IgD-negative memory B cell (primary cell): ENCODE measurements around the gene RPL15. TPM values are rescaled to one million over a fixed set of nuclear protein-coding genes. Genes with fewer than 3 reads are reported as not detected.
A peak's percentile ranks its signal among the peaks of the same experiment; 100 is the strongest.
"Not testable (repeated sequence)": the region's sequence is repeated elsewhere in the genome, so short reads cannot be mapped to it uniquely, and the experiment has no call there.

Experiments
- H3K27ac Mint-ChIP-seq, 3 donors: one replicate each; pipeline ENCODE4 v1.8.0; 2020 to 2022; ENCODE audit warnings: mild to moderate bottlenecking in 3 of 3, mixed read lengths in 3 of 3, moderate library complexity in 1 of 3
- H3K27me3 Mint-ChIP-seq: one replicate; pipeline ENCODE4 v1.8.0; 2021; ENCODE audit warnings: mixed read lengths
- H3K36me3 Mint-ChIP-seq: one replicate; pipeline ENCODE4 v1.8.0; 2020; ENCODE audit warnings: mild to moderate bottlenecking, mixed read lengths
- H3K4me1 Mint-ChIP-seq, 3 donors: one replicate each; pipeline ENCODE4 v1.8.0; 2020 to 2022; ENCODE audit warnings: mixed read lengths in 3 of 3, mild to moderate bottlenecking in 1 of 3
- H3K4me3 Mint-ChIP-seq, 4 donors: one replicate each; pipeline ENCODE4 v1.8.0; 2020 to 2022; ENCODE audit warnings: mild to moderate bottlenecking in 4 of 4, mixed read lengths in 4 of 4, moderate library complexity in 3 of 4
- H3K9me3 Mint-ChIP-seq, 3 donors: one replicate each; pipeline ENCODE4 v1.8.0; 2020 to 2021; ENCODE audit warnings: mixed read lengths in 3 of 3, mild to moderate bottlenecking in 1 of 3
- polyA plus RNA-seq: library from polyadenylated mRNA; unstranded; fragments of 300-500 nt; fragmentation: Illumina TruSeq; gene quantifications from one replicate; pipeline ENCODE4 v1.2.3, GENCODE V29; 2021

The RPL15 gene
- 4,864 TPM for polyA plus RNA-seq

DNA sequence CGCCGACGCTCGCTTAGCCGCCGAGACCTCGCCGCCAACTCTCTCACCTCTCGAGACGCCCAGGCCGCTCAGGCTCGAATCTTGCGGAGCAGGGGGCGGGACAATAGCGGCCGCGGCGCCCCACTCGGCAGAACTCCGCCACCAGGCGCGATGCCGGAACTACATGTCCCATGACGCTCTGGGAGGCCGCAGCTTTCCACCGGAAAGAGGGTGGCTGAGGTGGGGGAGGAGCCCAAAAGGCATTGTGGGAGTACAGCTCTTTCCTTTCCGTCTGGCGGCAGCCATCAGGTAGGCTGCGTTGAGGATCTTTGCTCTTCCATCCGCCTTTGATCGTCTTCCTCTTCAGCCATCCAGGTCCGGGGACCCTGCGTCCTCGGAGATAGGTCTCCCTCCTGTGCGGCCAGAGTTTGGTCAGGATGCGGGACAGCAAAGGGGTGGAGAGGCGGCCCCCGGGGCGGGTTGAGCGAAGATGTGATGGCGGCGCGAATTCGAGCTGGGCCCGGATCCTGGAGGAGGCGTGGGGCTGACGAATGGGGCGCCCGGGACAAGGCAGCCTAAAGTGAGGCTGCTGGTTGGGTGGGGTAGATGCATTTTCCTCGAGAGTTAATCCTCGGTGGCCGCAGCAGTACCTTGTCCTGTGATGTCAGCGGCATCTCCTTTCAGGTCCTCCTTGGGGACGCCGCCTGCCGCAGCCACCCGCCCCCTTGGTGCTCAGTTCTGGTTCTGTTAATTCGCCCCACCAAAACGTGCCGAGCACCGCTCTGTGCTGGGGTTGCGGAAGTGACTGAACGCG, at the start of gene RPL15, which contains the start of gene NKIRAS1:
RPL15 (plus strand) TSS at position 247 of the 793 bp plus-strand sequence. CDS start 728 bp downstream, outside the sequence.
NKIRAS1 (minus strand) TSS at position 105 of the 793 bp plus-strand sequence. CDS start 6,086 bp downstream, outside the sequence.
- peaks cover 25 to 51% (median 42%) of the 10 kb centered on the region in 3 donors for H3K4me1 Mint-ChIP-seq
- peak within 1 kb of the TSS; percentile 99 for H3K27ac Mint-ChIP-seq
- H3K36me3 Mint-ChIP-seq: peaks cover 2% of the 10 kb centered on the region
- H3K27me3 Mint-ChIP-seq: peaks cover 2% of the 10 kb centered on the region
- H3K9me3 Mint-ChIP-seq: no peaks in the 10 kb centered on the region
- peak within 1 kb of the TSS; percentile 99 for H3K4me3 Mint-ChIP-seq

DNA sequence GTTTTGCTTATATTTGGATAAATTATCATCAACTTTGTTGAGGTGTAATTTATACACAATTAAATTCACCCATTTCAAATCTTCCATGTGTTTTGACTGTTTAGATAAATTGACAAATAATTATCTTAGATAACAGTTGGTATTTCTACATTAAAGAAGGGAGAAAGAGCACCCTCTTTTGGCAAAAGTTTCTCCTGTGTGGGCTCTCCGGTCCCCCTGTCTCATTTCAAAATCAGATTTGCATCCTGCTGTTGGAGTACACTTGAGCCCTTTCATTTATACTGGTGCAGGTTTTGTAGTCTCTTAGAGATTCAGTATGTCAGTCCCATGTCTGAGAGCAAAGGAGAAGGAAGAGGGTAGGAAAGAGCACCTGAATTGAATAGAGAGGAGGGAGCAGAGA, 49.5 kb upstream of the RPL15 start:
- Mint-ChIP-seq H3K9me3 (no peaks in the 10 kb centered on the region), H3K4me3 (no peak overlapping the region), H3K4me1 (peaks cover 20 to 39% (median 32%) of the 10 kb centered on the region in 3 donors), H3K27me3 (no peaks in the 10 kb centered on the region), H3K36me3 (peaks cover 4% of the 10 kb centered on the region), H3K27ac (no peak overlapping the region)

DNA sequence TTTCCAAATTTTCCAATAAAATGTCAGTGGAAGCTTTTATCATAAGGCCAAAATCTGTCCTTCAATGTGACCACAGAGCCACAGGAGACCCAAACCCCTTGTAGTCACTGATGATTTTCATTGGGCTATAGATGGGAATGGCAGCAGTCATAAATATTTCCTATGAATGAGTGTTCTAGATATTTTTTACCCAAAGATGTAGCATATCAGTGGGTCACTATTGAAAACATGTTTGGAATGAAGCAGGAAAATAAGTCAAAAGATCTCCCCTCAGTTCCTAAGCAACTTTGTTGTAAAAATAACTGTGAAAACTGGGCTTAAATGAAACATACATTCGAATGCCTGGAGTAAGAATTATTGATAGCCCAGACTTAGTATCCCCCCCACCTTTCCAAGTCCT, 49.1 kb upstream of the RPL15 start:
- Mint-ChIP-seq H3K27ac (no peak overlapping the region), H3K4me1 (peaks cover 20 to 37% (median 31%) of the 10 kb centered on the region in 3 donors), H3K4me3 (no peak overlapping the region), H3K36me3 (peaks cover 4% of the 10 kb centered on the region), H3K9me3 (no peaks in the 10 kb centered on the region), H3K27me3 (no peaks in the 10 kb centered on the region)

DNA sequence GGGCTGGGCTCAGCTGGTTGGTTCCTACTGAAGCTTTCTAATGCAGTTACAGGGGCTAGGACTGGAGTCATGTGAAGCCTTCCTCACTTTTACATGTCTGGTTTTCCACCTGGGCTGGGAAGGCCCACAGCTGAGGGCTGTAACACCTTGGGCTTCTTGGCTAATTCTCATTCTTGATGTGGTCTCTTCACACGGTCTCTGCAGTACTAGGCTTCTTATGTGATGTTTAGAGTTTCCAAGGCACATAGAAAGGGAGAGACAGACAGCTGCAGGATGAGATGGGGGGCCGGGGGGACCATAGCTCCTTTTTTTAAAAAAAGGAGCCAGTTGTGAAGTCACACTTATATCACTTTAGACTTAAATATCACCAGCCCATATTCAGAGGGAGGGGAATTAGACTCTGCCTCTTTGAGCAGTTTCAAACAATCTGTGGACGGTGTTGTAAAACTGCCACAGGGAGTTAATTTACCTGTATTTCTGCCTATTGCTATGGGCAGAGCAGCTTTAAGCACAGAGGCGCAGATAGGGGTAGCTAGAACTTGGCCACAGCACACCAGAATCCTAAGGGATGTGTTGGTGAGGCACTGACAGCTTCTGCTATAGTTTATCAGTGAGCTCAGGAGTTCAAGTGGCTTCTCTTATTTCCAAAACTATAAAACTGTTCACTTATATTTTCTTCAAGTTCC, 46.8 kb upstream of the RPL15 start:
- H3K9me3 Mint-ChIP-seq: no peaks in the 10 kb centered on the region
- H3K4me1 Mint-ChIP-seq: peaks cover 24 to 29% (median 27%) of the 10 kb centered on the region in 3 donors
- no peaks in the 10 kb centered on the region for H3K27me3 Mint-ChIP-seq
- no peak overlapping the region for H3K4me3 Mint-ChIP-seq
- H3K27ac Mint-ChIP-seq: no peak overlapping the region
- H3K36me3 Mint-ChIP-seq: no peaks in the 10 kb centered on the region

DNA sequence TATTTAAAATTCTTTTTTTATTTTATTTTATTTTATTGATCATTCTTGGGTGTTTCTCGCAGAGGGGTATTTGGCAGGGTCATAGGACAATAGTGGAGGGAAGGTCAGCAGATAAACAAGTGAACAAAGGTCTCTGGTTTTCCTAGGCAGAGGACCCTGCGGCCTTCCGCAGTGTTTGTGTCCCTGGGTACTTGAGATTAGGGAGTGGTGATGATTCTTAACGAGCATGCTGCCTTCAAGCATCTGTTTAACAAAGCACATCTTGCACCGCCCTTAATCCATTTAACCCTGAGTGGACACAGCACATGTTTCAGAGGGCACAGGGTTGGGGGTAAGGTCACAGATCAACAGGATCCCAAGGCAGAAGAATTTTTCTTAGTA, 46.3 kb upstream of the RPL15 start:
- H3K36me3 Mint-ChIP-seq, H3K27ac Mint-ChIP-seq, H3K4me3 Mint-ChIP-seq, H3K27me3 Mint-ChIP-seq, H3K9me3 Mint-ChIP-seq: not testable (repeated sequence)
- H3K4me1 Mint-ChIP-seq: peaks cover 26 to 28% (median 27%) of the 10 kb centered on the region in 3 donors

- not testable (repeated sequence) for H3K36me3 Mint-ChIP-seq, H3K27me3 Mint-ChIP-seq, H3K9me3 Mint-ChIP-seq, H3K27ac Mint-ChIP-seq, H3K4me3 Mint-ChIP-seq
- peaks cover 24 to 26% (median 24%) of the 10 kb centered on the region in 3 donors for H3K4me1 Mint-ChIP-seq
Measured at GRCh38 chr3:23871361-23871760, 45.6 kb upstream of the RPL15 start.

DNA sequence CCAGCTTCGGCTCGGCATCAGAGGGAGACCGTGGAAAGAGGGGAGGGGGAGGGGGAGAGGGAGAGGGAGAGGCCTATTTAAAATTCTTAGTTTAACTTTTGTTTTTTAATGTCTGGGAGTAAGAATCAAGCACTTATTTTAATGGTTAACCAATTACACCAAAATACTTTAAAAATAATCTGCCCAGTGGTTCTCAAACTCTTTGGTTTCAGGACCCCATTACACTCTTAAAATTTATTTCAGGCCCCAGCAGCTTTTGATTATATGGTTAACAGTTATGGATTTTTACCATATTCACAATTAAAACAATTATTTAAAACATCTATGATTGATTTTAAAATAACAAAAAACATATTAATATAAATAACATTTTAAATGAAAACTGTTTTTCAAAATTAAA, 44.6 kb upstream of the RPL15 start:
- Mint-ChIP-seq H3K4me1 (peaks cover 28 to 30% (median 30%) of the 10 kb centered on the region in 3 donors), H3K36me3 (no peaks in the 10 kb centered on the region), H3K9me3 (no peaks in the 10 kb centered on the region), H3K27ac (no peak overlapping the region), H3K27me3 (no peaks in the 10 kb centered on the region), H3K4me3 (no peak overlapping the region)

GRCh38 chr3:23873941-23874340, 43.0 kb upstream of the RPL15 start:
- H3K9me3 Mint-ChIP-seq: no peaks in the 10 kb centered on the region
- H3K27me3 Mint-ChIP-seq: no peaks in the 10 kb centered on the region
- H3K4me3 Mint-ChIP-seq: no peak overlapping the region
- no peak overlapping the region for H3K27ac Mint-ChIP-seq
- peaks cover 2% of the 10 kb centered on the region for H3K36me3 Mint-ChIP-seq
- H3K4me1 Mint-ChIP-seq: peaks cover 24 to 25% (median 24%) of the 10 kb centered on the region in 3 donors

- Mint-ChIP-seq H3K9me3 (no peaks in the 10 kb centered on the region), H3K27ac (peak overlapping the region in 1 of 3 donors; percentile 50), H3K36me3 (peaks cover 2% of the 10 kb centered on the region), H3K27me3 (no peaks in the 10 kb centered on the region), H3K4me3 (no peak overlapping the region), H3K4me1 (peaks cover 22 to 30% (median 30%) of the 10 kb centered on the region in 3 donors)
Measured at GRCh38 chr3:23874359-23875112, 42.4 kb upstream of the RPL15 start.

DNA sequence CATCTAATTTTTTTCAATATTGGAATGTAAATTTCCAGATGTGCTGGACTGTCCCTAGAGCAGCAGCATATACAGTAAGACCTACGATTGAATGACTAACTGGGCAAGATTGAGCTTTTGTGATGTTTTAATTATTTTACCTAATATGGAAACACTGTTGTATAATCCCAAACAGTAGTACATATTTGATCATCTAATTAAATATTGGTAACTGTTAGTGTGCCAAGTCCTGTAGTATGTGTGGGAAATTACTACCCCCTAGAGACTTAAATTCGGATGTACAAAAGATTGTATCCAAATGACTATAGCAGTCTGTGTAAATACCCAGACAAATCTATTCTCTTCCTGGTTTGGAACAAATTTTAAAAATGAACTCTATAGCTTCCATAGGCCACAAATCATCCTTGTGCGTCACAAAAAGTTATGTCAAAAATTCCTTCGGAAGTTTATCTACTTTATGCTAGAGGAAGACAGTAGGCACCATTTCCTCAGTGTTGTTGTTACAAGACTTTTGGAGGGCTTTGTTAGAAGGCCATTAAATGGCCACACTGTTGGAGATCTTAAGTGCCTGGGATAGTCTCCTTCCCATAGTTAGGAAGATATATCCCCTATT, 41.7 kb upstream of the RPL15 start:
- Mint-ChIP-seq H3K36me3 (peaks cover 2% of the 10 kb centered on the region), H3K4me1 (peaks cover 22 to 30% (median 28%) of the 10 kb centered on the region in 3 donors), H3K9me3 (no peaks in the 10 kb centered on the region), H3K27ac (no peak overlapping the region), H3K27me3 (no peaks in the 10 kb centered on the region), H3K4me3 (no peak overlapping the region)

DNA sequence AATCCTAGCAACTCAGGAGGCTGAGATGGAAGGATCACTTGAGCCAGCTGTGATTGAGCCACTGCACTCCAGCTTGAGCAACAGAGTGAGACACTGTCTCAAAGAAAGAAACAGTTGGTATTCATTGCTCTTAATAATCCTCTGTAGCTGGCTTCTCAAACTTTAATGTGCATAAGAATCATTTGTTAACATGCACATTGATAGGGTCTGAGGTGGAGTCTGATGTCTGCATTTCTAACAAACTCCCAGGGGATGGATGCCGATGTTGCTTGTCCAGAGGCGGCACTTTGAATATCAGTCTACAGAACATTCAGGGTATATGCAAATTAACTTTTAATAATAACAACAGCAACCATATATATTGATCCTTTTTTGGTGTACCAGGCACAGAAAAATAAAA, 40.0 kb upstream of the RPL15 start:
- Mint-ChIP-seq H3K4me3 (no peak overlapping the region), H3K36me3 (peaks cover 8% of the 10 kb centered on the region), H3K27ac (peak overlapping the region in 1 of 3 donors; percentile 11), H3K27me3 (no peaks in the 10 kb centered on the region), H3K4me1 (peaks cover 24 to 35% (median 30%) of the 10 kb centered on the region in 3 donors), H3K9me3 (no peaks in the 10 kb centered on the region)

DNA sequence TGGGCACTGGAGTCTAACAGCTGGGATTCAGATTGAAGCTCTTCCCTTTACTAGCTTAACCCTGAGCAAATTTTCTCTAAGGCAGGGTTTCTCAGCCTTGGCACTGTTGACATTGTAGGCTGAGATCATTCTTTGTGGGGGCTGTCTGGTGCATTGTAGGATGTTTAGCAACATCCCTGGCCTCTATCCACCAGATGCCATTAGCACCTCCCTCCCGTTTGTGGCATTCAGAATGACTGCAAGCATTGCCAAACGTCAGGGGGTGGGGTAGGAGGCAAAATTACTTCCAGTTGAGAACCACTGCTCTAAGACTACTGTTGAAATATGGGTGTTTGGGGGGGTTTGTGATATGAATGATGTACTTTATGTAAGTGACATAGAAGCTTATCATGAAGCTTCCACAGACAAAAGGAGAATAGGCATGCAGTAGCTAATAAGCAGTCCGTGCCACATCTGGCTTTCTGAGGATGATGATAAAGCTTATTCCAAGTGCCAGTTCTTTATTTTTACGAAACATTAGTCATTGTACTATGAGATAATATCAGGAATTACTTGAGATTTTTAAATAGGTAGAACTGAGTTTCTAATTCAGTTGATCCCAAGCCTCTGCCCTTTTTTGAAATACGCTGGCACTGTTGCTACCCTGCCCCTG, 39.5 kb upstream of the RPL15 start:
- H3K4me1 Mint-ChIP-seq: peaks cover 24 to 35% (median 30%) of the 10 kb centered on the region in 3 donors
- peak overlapping the region in 1 of 3 donors; percentile 11 for H3K27ac Mint-ChIP-seq
- peak overlapping the region in 1 of 4 donors; percentile 17 for H3K4me3 Mint-ChIP-seq
- no peaks in the 10 kb centered on the region for H3K27me3 Mint-ChIP-seq
- peaks cover 8% of the 10 kb centered on the region for H3K36me3 Mint-ChIP-seq
- no peaks in the 10 kb centered on the region for H3K9me3 Mint-ChIP-seq

DNA sequence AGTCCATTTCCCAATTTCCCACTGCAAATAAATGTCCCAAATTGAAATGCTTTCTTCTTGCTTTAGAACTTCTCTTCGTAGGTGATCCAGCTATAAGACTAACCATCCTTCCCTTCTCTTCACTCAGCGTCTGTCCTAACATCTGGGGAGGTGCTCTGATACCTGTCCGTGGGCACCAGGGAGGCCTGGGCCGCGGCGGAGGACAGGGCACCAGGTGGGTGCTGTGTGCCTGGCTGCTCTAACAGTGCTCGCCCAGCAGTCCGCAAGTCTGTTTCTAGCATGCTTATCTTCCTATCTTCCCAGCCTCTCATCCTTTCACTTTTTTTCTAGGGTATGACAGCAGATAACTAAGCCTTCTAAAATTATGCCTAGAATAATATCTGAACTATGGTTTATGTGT, 37.4 kb upstream of the RPL15 start:
- H3K27me3 Mint-ChIP-seq: no peaks in the 10 kb centered on the region
- H3K9me3 Mint-ChIP-seq: no peaks in the 10 kb centered on the region
- peaks cover 20 to 34% (median 30%) of the 10 kb centered on the region in 3 donors for H3K4me1 Mint-ChIP-seq
- peaks cover 8% of the 10 kb centered on the region for H3K36me3 Mint-ChIP-seq
- no peak overlapping the region for H3K27ac Mint-ChIP-seq
- H3K4me3 Mint-ChIP-seq: no peak overlapping the region

DNA sequence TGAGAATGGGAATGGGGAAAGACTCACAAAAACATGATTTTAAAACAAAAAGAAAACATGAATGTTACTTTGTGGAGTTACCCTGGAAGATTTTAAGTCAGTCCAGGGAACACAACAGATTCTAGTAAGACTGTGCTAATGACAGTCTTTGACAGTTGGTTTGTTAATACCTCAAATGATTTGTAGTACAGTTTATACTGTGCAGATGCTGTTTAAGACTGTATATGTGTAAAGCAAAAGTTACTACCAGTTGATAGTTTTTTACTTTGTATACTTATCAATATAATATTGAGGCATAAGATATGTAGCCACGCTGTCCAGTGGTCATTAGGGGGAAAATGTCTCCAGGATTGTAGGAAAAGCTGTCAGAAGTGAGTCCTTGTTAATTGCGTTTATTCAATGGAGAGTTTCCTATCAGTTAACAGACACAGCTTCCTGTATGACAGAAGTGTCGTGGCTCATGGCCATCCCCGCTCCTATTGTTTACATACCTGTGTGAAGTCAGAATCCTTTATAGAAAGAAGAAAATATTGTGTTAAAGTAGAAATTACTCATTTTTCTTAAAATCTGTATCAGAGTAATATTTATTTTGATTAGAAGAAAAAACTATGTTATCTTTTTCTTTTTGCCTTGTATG, 36.1 kb upstream of the RPL15 start:
- Mint-ChIP-seq H3K27me3 (no peaks in the 10 kb centered on the region), H3K27ac (peak overlapping the region in 1 of 3 donors; percentile 33), H3K36me3 (peaks cover 8% of the 10 kb centered on the region), H3K4me3 (no peak overlapping the region), H3K9me3 (no peaks in the 10 kb centered on the region), H3K4me1 (peaks cover 14 to 27% (median 21%) of the 10 kb centered on the region in 3 donors)
